GM23338 (cell line): ENCODE measurements around the gene GLS. TPM values are rescaled to one million over a fixed set of nuclear protein-coding genes. Genes with fewer than 3 reads are reported as not detected.

Source experiments
- ATAC-seq: fragments of 200-7000 bp; cut with Tn5 transposase; 3 replicates; pipeline ENCODE4 v1.9.1; 2020
- DNase-seq: peaks from one replicate; pipeline ENCODE4 v3.0.0-alpha.2; 2015; ENCODE audit warnings: low spot score
- H2AFZ ChIP-seq: fragments of 200-600 bp; sonication (generic); 2 replicates; pipeline ENCODE4 v1.8.0; 2016; ENCODE audit warnings: antibody characterized with exemption, mild to moderate bottlenecking, moderate library complexity
- H3F3A ChIP-seq: fragments of 200-600 bp; sonication (generic); replicated peaks from 2 replicates; pipeline ENCODE4 v1.8.0; 2017; ENCODE audit warnings: antibody characterized with exemption, mixed run types, low read depth
- H3K27ac ChIP-seq: fragments of 200-600 bp; sonication (generic); 2 replicates; pipeline ENCODE4 v1.6.1; 2016; ENCODE audit warnings: low read depth
- H3K27me3 ChIP-seq: fragments of 200-600 bp; sonication (generic); 2 replicates; pipeline ENCODE4 v1.8.0; 2016; ENCODE audit warnings: mild to moderate bottlenecking, mixed run types, moderate library complexity; ENCODE audit not compliant: insufficient read depth
- H3K36me3 ChIP-seq: fragments of 200-600 bp; sonication (generic); 2 replicates; pipeline ENCODE4 v1.8.0; 2016; ENCODE audit warnings: mild to moderate bottlenecking; ENCODE audit not compliant: insufficient read depth
- H3K4me1 ChIP-seq: fragments of 200-600 bp; sonication (generic); 2 replicates; pipeline ENCODE4 v1.8.0; 2016; ENCODE audit warnings: mild to moderate bottlenecking, moderate library complexity; ENCODE audit not compliant: insufficient read depth
- H3K4me2 ChIP-seq: fragments of 200-600 bp; sonication (generic); 2 replicates; pipeline ENCODE4 v1.7.1; 2017; ENCODE audit warnings: mixed run types
- H3K4me3 ChIP-seq: fragments of 200-600 bp; sonication (generic); 2 replicates; pipeline ENCODE4 v1.6.1; 2016; ENCODE audit warnings: mixed run types
- H3K79me2 ChIP-seq: fragments of 200-600 bp; sonication (generic); replicated peaks from 2 replicates; pipeline ENCODE4 v1.8.0; 2017; ENCODE audit warnings: mild to moderate bottlenecking; ENCODE audit not compliant: insufficient read depth
- H3K9me2 ChIP-seq: fragments of 200-600 bp; sonication (generic); 2 replicates; pipeline ENCODE4 v1.8.0; 2017; ENCODE audit not compliant: insufficient read depth
- H4K20me1 ChIP-seq: fragments of 200-600 bp; sonication (generic); replicated peaks from 2 replicates; pipeline ENCODE4 v1.8.0; 2017; ENCODE audit warnings: mild to moderate bottlenecking; ENCODE audit not compliant: insufficient read depth
- H3K27ac Mint-ChIP-seq: 2 replicates; pipeline ENCODE4 v1.8.0; 2020; ENCODE audit warnings: inconsistent platforms, mild to moderate bottlenecking, moderate library complexity, mixed read lengths
- H3K27me3 Mint-ChIP-seq: 3 replicates; pipeline ENCODE4 v1.8.0; 2022; ENCODE audit warnings: low read depth, mild to moderate bottlenecking, moderate library complexity, mixed read lengths, inconsistent platforms; ENCODE audit not compliant: insufficient read depth, poor library complexity
- H3K36me3 Mint-ChIP-seq: 3 replicates; pipeline ENCODE4 v1.8.0; 2021; ENCODE audit warnings: low read depth, mild to moderate bottlenecking, inconsistent platforms, moderate library complexity, mixed read lengths
- H3K4me1 Mint-ChIP-seq: 3 replicates; pipeline ENCODE4 v1.8.0; 2020; ENCODE audit warnings: mild to moderate bottlenecking, inconsistent platforms, mixed read lengths
- H3K4me3 Mint-ChIP-seq: 3 replicates; pipeline ENCODE4 v1.8.0; 2021; ENCODE audit warnings: moderate library complexity, mild to moderate bottlenecking, inconsistent platforms, mixed read lengths
- H3K9me3 Mint-ChIP-seq: 3 replicates; pipeline ENCODE4 v1.8.0; 2020; ENCODE audit warnings: moderate library complexity, mild to moderate bottlenecking, inconsistent platforms, mixed read lengths
- CREB1 ChIP-seq: fragments of 250-450 bp; sonication (Bioruptor Pico); IDR thresholded peaks from 2 replicates; pipeline ENCODE4 v1.5.0; 2020; ENCODE audit warnings: low read depth, mild to moderate bottlenecking, moderate library complexity
- ETS1 ChIP-seq: IDR thresholded peaks from 2 replicates; pipeline ENCODE4 v1.6.1; 2016; ENCODE audit warnings: antibody characterized with exemption
- EZH2 ChIP-seq: fragments of 200-600 bp; sonication (generic); IDR thresholded peaks from one replicate; pipeline ENCODE4 v1.8.0; 2017; ENCODE audit warnings: antibody characterized with exemption, mild to moderate bottlenecking, low read depth; ENCODE audit not compliant: unreplicated experiment
- EZH2phosphoT487 ChIP-seq: fragments of 200-600 bp; sonication (generic); IDR thresholded peaks from one replicate; pipeline ENCODE4 v1.8.1; 2018; ENCODE audit warnings: antibody characterized with exemption; ENCODE audit not compliant: unreplicated experiment
- POLR2AphosphoS5 ChIP-seq: IDR thresholded peaks from 2 replicates; pipeline ENCODE4 v1.6.1; 2016; ENCODE audit warnings: antibody characterized with exemption, low read depth
- STAT1 ChIP-seq: IDR thresholded peaks from one replicate; pipeline ENCODE4 v1.6.1; 2016; ENCODE audit warnings: antibody characterized with exemption; ENCODE audit not compliant: unreplicated experiment
- ZNF114 ChIP-seq: fragments of 250-450 bp; sonication (Bioruptor Pico); IDR thresholded peaks from 2 replicates; pipeline ENCODE4 v1.5.0; 2020; ENCODE audit warnings: mild to moderate bottlenecking, moderate library complexity
- ZNF331 ChIP-seq: fragments of 250-450 bp; sonication (Bioruptor Pico); IDR thresholded peaks from 2 replicates; pipeline ENCODE4 v1.5.0; 2020; ENCODE audit warnings: low read depth, mild to moderate bottlenecking, moderate library complexity
- polyA plus RNA-seq: library from polyadenylated mRNA; unstranded; fragments of >200 nt; fragmentation: Nextera tagmentation; extraction: Ambion mirVana; gene quantifications from 2 replicates; pipeline ENCODE4 v1.2.1, GENCODE V29; 2016
- total RNA-seq: library from RNA; depleted of rRNA; stranded (reverse); fragments of >200 nt; shearing (Covaris generic); gene quantifications from 2 replicates; pipeline ENCODE4 v1.2.3, GENCODE V29; 2014
- TF ChIP-seq, protein P1 (sequence below), 2 experiments: fragments of 200-600 bp in 1 of 2; sonication (generic) in 1 of 2; conservative IDR thresholded peaks; 2 replicates each; pipeline versions ENCODE4 v1.5.1 to v1.6.1; 2016 to 2017; ENCODE audit warnings: antibody characterized with exemption in 2 of 2, low read depth in 2 of 2, mild to moderate bottlenecking in 2 of 2, moderate library complexity in 1 of 2
- TF ChIP-seq, protein P2 (sequence below): IDR thresholded peaks from one replicate; pipeline ENCODE4 v1.6.1; 2018; ENCODE audit warnings: antibody characterized with exemption; ENCODE audit not compliant: unreplicated experiment

GLS gene
- total and polyA plus RNA-seq, 2 experiments from 2014 or later = 38.1 to 172 TPM

- TF ChIP-seq, protein P1, sequence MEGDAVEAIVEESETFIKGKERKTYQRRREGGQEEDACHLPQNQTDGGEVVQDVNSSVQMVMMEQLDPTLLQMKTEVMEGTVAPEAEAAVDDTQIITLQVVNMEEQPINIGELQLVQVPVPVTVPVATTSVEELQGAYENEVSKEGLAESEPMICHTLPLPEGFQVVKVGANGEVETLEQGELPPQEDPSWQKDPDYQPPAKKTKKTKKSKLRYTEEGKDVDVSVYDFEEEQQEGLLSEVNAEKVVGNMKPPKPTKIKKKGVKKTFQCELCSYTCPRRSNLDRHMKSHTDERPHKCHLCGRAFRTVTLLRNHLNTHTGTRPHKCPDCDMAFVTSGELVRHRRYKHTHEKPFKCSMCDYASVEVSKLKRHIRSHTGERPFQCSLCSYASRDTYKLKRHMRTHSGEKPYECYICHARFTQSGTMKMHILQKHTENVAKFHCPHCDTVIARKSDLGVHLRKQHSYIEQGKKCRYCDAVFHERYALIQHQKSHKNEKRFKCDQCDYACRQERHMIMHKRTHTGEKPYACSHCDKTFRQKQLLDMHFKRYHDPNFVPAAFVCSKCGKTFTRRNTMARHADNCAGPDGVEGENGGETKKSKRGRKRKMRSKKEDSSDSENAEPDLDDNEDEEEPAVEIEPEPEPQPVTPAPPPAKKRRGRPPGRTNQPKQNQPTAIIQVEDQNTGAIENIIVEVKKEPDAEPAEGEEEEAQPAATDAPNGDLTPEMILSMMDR (conservative IDR thresholded peaks at IDR 0.05; ENCODE audit: low read depth in 2 of 2) = no peak
- no peak for TF ChIP-seq EZH2
These were observed 27.9 kb downstream of the GLS start (continued) for GRCh38 chr2:190908532-190908931.

DNA sequence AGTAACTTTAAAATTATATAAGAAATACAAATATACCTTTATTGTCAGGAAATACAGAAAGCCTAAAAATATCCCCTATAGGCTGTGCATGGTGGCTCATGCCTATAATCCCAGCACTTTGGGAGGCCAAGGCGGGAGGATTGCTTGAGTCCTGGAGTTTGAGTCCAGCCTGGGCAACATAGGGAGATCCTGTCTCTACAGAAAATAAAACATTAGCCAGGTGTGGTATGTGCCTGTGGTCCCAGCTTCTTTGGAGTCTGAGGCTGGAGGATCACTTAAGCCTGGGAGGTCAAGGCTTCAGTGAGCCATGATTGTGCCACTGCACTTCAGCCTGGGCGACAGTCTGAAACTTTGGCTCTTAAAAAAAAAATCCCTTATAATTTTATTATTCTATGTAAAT, 29.1 kb downstream of the GLS start:
- peaks cover 16% of the 10 kb centered on the region; the same call in 2 of the 3 replicates for H3K36me3 Mint-ChIP-seq
- H3K36me3 ChIP-seq = peaks cover 6% of the 10 kb centered on the region; the same call in 1 of the 2 replicates
- DNase-seq = no peak
- H4K20me1 ChIP-seq = no peaks in the 10 kb centered on the region
- H3K4me2 ChIP-seq = no peak overlapping the region
- H2AFZ ChIP-seq = no peak overlapping the region
- no peak overlapping the region for H3K4me3 ChIP-seq
- H3K4me1 Mint-ChIP-seq = no peaks in the 10 kb centered on the region
- H3K27ac Mint-ChIP-seq = no peak overlapping the region
- H3K4me1 ChIP-seq = no peaks in the 10 kb centered on the region
- ATAC-seq = no peak
- no peaks in the 10 kb centered on the region for H3K9me3 Mint-ChIP-seq
- H3K27me3 ChIP-seq = no peaks in the 10 kb centered on the region
- H3K79me2 ChIP-seq = no peaks in the 10 kb centered on the region
- H3K4me3 Mint-ChIP-seq = no peak overlapping the region
- H3K27ac ChIP-seq = no peak overlapping the region
- H3F3A ChIP-seq = no peaks in the 10 kb centered on the region
- no peaks in the 10 kb centered on the region for H3K27me3 Mint-ChIP-seq
- no peaks in the 10 kb centered on the region for H3K9me2 ChIP-seq
- TF ChIP-seq, protein P1 (conservative IDR thresholded peaks at IDR 0.05; ENCODE audit: low read depth in 2 of 2) = no peak
- no peak for TF ChIP-seq ZNF114
- no peak for TF ChIP-seq EZH2phosphoT487
- TF ChIP-seq CREB1 (CRISPR knock-in tag) = no peak
- TF ChIP-seq, protein P2, sequence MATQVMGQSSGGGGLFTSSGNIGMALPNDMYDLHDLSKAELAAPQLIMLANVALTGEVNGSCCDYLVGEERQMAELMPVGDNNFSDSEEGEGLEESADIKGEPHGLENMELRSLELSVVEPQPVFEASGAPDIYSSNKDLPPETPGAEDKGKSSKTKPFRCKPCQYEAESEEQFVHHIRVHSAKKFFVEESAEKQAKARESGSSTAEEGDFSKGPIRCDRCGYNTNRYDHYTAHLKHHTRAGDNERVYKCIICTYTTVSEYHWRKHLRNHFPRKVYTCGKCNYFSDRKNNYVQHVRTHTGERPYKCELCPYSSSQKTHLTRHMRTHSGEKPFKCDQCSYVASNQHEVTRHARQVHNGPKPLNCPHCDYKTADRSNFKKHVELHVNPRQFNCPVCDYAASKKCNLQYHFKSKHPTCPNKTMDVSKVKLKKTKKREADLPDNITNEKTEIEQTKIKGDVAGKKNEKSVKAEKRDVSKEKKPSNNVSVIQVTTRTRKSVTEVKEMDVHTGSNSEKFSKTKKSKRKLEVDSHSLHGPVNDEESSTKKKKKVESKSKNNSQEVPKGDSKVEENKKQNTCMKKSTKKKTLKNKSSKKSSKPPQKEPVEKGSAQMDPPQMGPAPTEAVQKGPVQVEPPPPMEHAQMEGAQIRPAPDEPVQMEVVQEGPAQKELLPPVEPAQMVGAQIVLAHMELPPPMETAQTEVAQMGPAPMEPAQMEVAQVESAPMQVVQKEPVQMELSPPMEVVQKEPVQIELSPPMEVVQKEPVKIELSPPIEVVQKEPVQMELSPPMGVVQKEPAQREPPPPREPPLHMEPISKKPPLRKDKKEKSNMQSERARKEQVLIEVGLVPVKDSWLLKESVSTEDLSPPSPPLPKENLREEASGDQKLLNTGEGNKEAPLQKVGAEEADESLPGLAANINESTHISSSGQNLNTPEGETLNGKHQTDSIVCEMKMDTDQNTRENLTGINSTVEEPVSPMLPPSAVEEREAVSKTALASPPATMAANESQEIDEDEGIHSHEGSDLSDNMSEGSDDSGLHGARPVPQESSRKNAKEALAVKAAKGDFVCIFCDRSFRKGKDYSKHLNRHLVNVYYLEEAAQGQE = no peak
- TF ChIP-seq ETS1 = no peak
- TF ChIP-seq POLR2AphosphoS5 = no peak
- no peak for TF ChIP-seq STAT1
- no peak for TF ChIP-seq ZNF331 (CRISPR knock-in tag)
